GM19463 (cell line): ENCODE results near the gene ATG3.
A peak's percentile ranks its signal among the peaks of the same experiment; 100 is the strongest.
"Not testable (repeated sequence)": the region's sequence is repeated elsewhere in the genome, so short reads cannot be mapped to it uniquely, and the experiment has no call there.

Experiments
- ATAC-seq: cut with Tn5 transposase; IDR thresholded peaks from one replicate; pipeline ENCODE4 v1.9.1; 2021; ENCODE audit warnings: mild to moderate bottlenecking, moderate library complexity; ENCODE audit not compliant: unreplicated experiment

The ATG3 gene

DNA sequence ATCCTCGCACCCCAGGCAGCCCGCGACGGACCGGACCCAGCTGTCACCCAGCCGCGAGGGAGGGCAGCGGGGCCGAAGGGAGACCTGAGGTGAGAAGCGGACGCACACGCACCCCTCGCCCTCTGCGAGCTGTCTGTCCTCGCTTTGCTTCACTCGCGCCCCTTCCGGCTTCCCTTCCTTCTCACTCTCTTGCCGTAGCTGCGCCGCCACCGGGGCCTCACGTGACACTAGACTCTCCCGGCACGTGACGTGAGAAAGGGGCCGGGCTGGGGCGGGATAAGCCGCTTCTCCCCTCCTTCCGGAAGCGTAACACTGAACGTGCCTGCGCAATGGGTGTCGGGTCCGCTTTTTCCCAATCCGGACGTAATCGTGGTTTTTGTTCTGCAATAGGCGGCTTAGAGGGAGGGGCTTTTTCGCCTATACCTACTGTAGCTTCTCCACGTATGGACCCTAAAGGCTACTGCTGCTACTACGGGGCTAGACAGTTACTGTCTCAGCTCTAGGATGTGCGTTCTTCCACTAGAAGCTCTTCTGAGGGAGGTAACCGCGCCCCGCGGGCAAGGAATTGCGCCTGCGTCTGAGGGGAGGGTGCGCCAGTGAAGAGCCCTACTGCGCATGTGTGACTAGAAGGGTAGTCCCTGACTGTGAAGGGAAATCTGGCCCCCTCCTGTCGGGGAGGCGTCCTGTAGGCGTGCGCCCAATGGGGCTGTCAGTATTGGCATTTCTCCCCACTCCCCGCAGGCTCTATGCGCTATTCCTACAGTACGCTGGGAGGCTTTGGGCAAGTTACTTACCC is at the start of gene ATG3, which contains the start of gene SLC35A5:
ATG3 (minus strand) TSS at position 229 of the 796 bp plus-strand sequence. CDS start 434 bp downstream, outside the sequence.
SLC35A5 (plus strand) TSS at position 312 of the 796 bp plus-strand sequence. CDS start 1,359 bp downstream, outside the sequence.
- ATAC-seq = peak; percentile 77

DNA sequence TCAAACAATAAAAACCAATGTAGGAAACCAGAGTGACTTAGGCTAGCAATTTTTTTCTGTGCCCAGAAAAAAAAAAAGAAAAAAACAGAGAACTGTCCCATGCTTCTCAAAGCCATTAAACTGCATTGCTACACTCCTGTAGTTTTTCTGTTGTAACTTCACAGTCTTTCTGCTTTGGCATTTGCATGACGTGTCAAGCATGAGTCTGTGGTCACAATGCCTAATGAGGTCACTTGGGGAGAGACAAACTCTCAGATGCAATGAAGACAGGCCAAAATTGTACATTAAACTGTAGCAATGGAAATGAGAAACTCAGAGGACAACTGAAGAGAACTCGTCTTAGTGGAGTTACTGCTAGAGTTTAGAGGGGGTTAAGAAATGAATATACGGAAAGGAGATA is 48.4 kb upstream of the ATG3 start:
- no peak for ATAC-seq

DNA sequence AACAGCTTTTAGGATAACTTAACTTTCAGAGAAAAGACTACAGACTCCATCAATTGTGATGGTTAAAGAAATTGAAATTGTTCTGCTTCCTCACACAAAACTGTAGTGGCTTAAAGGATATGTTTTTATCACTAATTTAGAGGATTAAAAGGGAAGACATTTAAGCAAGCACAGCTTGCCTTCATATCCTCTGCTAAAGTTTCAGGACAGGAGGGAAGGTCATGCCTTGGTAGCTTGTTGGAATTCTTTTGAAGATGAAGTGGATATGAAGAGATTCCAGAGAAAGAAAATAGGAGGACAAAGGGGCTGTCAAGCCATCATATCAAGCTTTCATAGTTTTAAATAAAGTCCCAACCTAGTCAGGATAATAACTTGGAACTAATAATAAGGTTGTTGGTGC is 46.1 kb upstream of the ATG3 start:
- ATAC-seq = no peak

DNA sequence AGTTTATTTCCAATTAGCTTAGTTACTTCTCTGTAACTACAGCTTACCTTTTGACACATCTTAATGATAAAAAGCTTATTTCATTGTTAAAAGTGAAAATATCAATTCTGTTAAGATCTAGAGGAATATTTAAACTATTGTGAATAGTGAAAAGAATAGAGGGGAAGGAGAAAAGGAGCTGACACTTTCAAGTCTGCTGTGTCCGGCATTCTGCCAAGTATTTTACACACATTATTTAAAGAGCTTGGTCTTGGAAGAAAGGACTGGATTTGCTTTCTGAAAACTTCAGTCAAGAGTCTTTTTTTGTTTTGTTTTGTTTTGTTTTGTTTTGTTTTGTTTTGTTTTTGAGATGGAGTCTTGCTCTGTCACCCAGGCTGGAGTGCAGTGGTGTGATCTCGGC is 44.3 kb upstream of the ATG3 start:
- no peak for ATAC-seq

DNA sequence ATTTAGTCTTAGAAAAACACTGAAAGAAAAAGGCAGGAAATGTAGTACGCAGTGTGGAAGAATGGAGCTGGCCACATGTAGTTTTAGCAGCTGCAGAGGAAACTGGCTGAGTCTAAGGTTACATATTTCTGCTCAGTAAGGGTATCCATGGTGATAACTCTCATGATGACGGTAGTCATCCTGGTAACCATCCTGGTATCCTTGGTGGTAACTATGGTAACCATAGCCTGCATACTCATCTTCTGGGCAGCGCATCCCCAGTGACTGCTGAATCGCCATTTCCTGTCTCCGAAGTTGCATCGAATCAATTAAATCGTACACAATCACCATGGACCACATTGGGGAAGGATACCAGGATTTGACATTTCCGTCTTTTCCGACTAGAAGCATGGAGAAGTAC is 43.5 kb upstream of the ATG3 start:
- no peak for ATAC-seq

DNA sequence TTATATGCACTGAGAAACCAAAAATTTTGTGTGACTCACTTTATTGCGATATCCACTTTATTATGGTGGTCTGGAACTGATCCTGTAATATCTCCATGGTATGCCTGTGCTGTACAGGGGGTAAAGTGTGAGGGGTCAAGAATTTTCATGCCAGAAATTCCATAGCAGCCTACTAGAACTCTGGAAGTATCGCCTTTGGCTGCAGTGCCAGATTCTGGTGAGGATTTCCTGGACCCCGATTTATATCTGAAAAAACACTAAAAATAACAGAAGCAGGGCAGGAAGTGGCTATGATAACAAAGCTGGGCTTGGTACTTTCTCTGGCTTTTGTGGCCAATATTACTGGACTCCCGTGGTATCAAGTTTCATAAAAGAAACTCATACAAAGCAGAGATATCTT is 42.8 kb upstream of the ATG3 start:
- ATAC-seq = no peak

DNA sequence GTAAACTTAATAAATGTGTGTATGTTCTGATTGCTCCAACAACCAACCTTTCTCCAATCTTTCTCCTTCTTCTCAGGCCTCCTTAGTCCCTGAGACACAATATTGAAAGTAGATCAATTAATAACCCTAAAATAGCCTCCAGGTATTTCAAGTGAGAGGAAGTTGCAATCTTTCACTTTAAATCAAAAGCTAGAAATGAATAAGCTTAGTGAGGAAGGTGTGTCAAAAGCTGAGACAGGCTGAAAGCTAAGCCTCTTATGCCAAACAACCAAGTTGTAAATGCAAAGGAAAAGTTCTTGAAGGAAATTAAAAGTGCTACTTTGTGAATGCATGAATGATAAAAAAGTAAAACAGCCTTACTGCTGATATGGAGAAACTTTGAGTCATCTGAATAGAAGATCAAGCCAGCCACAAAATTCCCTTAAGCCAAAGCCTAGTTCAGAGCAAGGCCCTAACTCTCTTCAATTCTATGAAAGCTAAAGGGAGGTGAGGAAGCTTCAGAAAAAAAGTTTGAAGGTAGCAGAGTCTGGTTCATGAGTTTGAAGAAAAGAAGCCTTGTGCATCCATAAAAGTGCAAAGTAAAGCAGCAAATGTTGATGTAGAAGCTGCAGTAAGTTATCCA is 40.6 kb upstream of the ATG3 start:
- ATAC-seq = peak; percentile 87

DNA sequence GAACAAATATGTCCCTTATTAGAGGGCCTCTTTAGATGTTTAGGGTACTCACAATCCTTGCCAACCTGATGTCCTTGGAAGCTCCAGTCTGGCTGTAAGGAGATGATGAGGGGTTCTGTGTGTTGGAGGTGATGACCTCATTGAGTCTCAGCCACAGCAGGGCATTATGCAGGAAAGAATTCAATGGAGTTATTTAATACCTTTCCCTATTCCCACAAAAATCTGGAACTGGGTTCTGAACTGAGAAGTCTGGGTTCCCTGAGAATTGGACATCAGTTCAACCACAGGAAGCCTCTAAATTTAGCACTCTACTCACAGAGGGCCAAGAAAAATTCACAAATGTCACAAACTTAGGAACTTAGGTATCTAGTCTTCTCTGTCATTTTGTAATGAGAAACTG is 37.0 kb upstream of the ATG3 start:
- ATAC-seq = no peak

DNA sequence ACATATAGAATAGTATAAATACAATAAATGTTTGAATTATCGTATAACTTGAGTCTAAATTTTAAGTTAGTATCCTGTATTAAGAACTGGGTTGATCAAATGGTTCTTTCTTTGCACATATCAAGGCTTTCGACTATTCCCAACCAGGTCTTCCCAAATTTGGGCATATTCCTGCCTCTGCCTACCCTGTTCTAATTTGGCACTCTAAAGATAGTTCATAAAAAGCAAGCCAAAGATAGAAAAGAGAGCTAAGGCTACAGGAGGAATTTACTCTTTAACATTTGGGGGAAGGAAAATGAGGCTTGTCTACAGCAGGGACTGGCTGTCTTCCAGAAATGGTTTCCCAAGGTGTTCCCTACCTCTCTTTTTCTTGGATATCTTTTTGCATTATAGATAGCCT is 36.2 kb upstream of the ATG3 start:
- no peak for ATAC-seq

DNA sequence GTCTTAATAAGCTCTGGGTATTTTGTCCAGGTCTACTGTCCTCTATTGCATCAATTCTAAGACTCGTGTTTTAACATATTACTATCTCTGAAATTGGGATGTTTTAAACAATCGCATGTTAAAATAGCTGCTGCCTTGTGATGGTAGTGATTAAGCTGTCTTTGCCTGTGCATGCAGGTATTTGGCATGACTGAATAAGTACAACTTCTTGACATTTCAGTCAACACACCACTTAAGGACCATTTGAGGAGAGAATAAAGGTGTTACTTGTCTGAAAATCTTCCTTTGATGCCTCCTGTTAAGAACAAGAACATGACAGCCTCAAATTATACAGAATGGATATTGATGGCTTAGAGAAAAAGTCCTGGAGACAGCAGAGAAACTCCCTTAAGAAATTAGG is 33.1 kb upstream of the ATG3 start:
- ATAC-seq = no peak

DNA sequence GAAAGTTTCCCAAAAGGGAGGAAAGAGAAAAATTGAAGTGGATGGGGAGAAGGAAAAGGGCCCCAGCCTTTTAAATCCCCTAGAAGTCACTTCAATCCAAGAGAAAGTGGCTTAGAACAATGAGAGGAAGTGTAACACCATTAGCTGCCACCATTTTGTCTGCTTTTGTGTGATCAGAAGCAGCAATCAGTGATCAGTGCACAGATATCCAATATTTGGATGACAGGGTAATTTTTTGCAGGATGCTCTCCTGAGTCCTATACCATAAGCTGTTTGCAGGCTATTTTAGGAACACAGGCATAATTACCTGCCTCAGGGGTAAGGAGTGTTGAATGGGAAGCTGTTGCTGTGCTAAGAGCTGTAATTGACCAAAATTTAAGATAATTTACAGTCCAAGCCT is 31.5 kb upstream of the ATG3 start:
- no peak for ATAC-seq

DNA sequence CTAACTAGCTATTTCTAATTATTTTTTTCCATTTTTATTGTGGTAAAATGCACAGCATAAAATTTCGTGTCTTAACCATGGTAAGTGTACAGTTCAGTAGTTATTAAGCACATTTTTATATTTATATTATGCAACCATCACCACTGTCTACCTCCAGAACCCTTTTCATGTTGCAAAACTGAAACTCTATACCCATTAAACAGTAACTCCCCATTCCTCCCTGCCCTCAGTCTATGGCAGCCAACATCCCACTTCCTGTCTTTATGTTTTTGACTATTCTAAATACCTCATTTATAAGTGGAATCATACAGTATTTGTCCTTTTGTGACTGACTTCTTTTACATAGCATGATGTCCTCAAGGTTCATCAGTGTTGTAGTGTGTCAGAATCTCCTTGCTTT is 25.6 kb upstream of the ATG3 start:
- no peak for ATAC-seq

DNA sequence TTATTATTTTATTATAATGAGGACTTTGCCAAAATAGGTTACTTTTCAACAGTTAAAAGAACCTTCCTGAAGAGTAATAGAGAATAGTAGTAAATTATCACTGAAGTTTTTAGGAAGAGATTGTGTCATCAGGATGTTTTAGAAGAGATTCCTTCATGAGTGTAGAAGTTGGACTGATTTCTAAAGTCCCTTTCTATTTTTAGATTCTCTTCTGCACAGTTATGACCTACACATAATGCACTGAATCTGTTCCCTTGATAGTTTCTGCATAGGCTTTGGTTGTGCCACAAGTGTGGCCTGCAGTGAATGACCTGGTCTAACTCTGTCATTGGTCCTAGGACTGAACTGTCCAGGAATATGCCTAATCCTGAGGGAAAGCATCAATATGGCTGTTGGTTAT is 24.0 kb upstream of the ATG3 start:
- no peak for ATAC-seq

DNA sequence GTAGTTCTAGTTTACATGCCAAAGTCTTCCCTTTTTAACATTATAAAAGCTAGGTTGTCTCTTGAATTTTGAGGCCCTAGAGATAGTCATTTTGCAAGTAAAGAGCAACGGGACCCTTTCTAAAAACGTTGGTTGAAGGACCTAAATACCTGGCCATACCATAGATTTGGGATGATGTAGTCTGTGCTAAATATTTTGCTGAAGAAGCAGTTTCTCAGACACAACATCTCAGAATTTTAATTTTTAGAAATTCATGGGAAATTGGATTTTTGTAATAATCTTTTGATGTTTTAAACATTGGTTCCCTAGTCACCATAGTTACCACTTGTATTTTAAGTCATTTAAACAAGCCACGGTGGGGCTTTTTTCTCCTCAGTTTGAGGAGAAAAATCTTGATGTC is 21.3 kb upstream of the ATG3 start:
- ATAC-seq = no peak

DNA sequence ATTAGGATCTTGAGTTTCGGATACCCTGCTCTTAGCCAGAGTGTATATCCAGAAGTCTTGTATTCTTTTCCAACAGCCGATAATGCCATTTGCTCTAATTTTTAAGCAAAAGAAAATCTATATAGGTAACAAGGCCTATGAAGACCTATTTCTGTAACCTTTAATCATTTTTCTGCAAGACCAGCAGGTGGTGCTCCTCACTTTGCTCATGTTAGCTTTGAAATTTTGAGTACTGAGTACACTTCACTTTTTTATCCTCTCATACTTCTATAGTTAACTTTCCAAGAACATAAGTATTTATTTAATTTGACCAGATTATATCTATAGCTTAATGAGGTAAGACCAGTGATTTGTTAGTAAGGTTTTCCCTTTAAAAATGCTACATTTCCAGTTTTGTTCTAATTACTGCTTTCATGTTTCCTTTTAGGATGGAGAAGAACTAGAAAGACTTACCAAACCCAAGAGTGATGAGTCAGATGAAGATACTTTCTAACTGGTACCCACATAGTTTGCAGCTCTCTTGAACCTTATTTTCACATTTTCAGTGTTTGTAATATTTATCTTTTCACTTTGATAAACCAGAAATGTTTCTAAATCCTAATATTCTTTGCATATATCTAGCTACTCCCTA is 20.6 kb upstream of the ATG3 start:
- ATAC-seq = no peak

DNA sequence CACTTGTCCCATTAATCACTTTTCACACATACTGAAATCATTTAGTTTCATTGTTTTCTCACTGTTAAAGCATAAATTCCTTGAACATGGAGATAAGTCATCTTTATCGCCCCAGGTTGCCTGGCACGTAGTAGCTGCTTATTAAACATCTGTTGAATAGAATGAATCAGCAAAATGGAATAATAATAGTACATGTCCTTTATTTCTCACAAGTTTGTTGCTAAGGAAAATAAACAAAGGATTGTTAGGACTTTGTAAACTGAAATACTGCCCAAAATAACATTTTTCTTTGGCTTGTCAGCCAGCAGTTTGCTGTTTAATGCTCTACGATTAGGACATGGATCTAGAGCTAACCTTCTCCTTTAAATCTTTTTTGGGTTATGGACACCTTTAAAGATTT is 17.9 kb upstream of the ATG3 start:
- ATAC-seq = no peak

DNA sequence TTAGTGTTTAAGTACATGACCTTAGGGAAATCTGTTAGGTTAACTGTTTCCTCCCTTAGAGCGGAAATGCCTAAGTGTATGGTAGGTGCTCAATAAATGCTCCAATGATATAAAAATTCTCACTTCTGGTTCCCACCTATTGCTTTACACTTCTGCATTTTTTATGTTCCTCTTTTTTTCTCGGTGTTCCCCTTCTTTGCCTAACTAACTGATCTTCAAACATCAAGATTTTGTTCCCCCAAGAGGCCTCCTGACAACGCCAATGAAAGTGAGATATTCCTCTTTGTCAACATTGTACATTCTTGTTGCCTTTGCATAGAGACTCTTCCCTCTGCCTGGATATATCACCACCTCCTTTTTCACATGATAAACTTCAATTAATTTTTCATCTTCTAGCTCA is 17.5 kb upstream of the ATG3 start:
- no peak for ATAC-seq

DNA sequence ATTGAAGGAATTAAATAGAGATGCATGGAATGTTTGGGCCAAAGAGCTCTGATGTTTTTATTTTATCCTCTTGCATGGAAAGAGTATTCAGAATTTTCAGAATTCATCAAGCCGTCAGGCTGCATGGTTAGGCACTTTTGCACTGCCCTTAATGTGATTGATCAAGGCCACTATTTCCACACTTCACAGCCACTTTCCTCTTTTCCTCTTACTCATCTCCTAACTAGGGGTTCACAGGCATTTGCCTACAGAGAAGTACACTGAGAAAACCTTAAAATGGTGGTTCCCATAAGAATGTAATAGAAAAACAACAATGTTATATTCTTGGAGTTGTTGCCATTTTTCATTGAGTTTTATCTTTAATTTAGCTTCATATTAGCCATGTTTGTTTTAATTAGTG is 10.9 kb upstream of the ATG3 start:
- no peak for ATAC-seq

DNA sequence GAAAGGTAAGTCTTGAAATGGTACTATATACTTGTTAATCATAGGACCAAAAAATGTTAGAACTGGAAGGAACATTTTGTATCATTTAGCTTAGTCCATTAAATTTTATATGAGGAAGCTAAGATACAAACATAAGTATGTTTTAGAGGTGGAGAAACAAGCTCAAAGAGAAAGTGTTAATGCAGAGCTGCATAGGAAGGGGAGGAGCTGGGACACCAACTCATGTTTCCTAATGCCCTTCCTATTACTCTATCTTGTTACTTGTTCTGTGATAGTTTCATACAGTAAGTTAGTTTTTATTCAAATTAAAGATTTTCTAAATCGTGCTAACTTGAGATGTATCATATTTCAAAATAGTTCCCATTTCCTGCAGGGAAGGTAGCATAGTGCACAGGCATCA is 7.5 kb upstream of the ATG3 start:
- ATAC-seq = no peak

DNA sequence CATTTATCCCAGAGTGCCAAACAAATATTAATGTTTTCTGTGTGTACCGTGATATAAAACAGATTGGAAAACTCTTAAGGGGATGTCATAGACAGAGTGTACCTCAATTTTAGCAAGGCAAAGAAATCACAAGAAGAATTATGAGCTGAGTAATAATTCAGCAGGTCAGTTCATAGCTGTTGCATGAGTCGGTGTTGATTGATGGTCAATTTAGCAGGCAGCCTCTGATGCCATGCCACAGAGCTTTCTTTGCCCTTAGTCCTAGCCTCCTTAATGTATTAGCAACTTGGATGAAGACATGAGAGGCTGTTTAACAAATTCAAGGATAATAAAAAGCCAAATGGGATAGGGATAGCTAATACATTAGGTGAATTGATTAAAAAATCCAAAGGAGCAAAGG is 6.9 kb upstream of the ATG3 start:
- no peak for ATAC-seq

DNA sequence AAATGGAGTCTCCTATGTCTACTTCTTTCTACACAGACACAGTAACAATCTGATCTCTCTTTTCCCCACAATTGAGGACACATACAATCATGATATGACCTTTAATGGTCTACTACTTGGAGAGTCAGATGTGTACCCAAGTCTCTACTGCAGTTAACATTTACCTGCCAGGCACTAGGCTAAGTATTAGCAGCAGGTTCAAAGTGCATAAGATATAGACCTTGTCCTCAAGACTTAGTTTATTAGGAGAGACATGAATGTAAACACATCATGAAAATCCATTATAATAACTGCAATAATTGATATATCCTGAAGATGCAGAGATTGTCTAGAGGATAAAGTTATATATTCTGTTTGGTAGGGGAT is 3.2 kb upstream of the ATG3 start:
- no peak for ATAC-seq

DNA sequence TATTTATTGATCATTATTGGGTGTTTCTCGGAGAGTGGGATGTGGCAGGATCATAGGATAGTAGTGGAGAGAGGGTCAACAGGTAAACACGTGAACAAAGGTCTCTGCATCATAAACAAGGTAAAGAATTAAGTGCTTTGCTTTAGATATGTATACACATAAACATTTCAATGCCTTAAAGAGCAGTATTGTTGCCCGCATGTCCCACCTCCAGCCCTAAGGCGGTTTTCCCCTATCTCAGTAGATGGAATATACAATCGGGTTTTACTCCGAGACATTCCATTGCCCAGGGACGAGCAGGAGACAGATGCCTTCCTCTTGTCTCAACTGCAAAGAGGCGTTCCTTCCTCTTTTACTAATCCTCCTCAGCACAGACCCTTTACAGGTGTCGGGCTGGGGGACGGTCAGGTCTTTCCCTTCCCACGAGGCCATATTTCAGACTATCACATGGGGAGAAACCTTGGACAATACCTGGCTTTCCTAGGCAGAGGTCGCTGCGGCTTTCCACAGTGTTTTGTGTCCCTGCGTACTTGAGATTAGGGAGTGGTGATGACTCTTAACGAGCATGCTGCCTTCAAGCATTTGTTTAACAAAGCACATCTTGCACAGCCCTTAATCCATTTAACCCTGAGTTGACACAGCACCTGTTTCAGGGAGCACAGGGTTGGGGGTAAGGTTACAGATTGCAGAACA is 2.6 kb upstream of the ATG3 start:
- ATAC-seq = not testable (repeated sequence)
